HCT116 (cell line): Measurements from ENCODE around the gene CD84. TPM values are rescaled to one million over a fixed set of nuclear protein-coding genes. Genes with fewer than 3 reads are reported as not detected.

Experiments
- ATAC-seq: fragments of 200-7000 bp; cut with Tn5 transposase; 2 replicates; pipeline ENCODE4 v1.9.1; 2020; ENCODE audit warnings: mild to moderate bottlenecking, moderate library complexity
- BruUV-seq: library from RNA; stranded (reverse); fragments of 400-500 nt; replicated peaks from 2 replicates; lab custom pipeline; 2021; lab: Mats Ljungman, UMichigan
- CTCF ChIA-PET: fragments of 300-600 bp; sonication (Branson Sonifier 250); formaldehyde crosslinking; loops from one replicate; lab custom pipeline; 2021; ENCODE audit warnings: antibody characterized with exemption; lab: Charles Lee
- POLR2A ChIA-PET: fragments of 300-600, 350-600 bp; sonication (Branson Sonifier 250); formaldehyde crosslinking; loops from one replicate; lab custom pipeline; 2021; ENCODE audit warnings: antibody characterized with exemption; lab: Charles Lee
- RAD21 ChIA-PET, 2 experiments: fragments of 300-600 bp; sonication (Branson Sonifier 250); formaldehyde crosslinking; loops; one replicate each; lab custom pipeline; 2023; ENCODE audit warnings: low total read pairs in 2 of 2; ENCODE audit not compliant: uncharacterized antibody in 2 of 2, unreplicated experiment in 2 of 2, low non-redundant PET in 1 of 2; lab: Charles Lee
- DNase-seq: peaks from one replicate; pipeline ENCODE4 v3.0.0-alpha.2; 2010; ENCODE audit warnings: low read depth, low spot score
- H2AFZ ChIP-seq: fragments of 200-600 bp; shearing (Covaris generic), sonication (generic); 2 replicates; pipeline ENCODE4 v1.6.1; 2017; ENCODE audit warnings: low read depth, mixed run types, mixed read lengths, antibody characterized with exemption, low read length; ENCODE audit not compliant: poor library complexity, severe bottlenecking
- H3K27ac ChIP-seq: 2 replicates; pipeline ENCODE4 v1.5.1; 2012; ENCODE audit warnings: low read depth, low read length
- H3K27me3 ChIP-seq: fragments of 200-600 bp; sonication (generic); 2 replicates; pipeline ENCODE4 v1.6.1; 2016; ENCODE audit warnings: mixed run types, low read length, mixed read lengths; ENCODE audit not compliant: insufficient read depth
- H3K36me3 ChIP-seq, 2 experiments: fragments of 200-500 bp in 1 of 2; fragments of 200-600 bp in 1 of 2; sonication (Bioruptor generic) in 1 of 2; sonication (generic) in 1 of 2; 2 replicates each; pipeline versions ENCODE4 v1.5.1 to v1.6.1; 2014 to 2016; ENCODE audit warnings: low read length in 2 of 2, inconsistent platforms in 1 of 2, mixed read lengths in 1 of 2, mixed run types in 1 of 2; ENCODE audit not compliant: insufficient read depth in 2 of 2, control insufficient read depth in 1 of 2
- H3K4me1 ChIP-seq, 2 experiments: fragments of 200-600 bp in 1 of 2; sonication (generic) in 1 of 2; 2 replicates each; pipeline versions ENCODE4 v1.5.1 to v1.6.1; 2012 to 2017; ENCODE audit warnings: low read length in 2 of 2, inconsistent platforms in 1 of 2, mild to moderate bottlenecking in 1 of 2, mixed read lengths in 1 of 2, mixed run types in 1 of 2, moderate library complexity in 1 of 2; ENCODE audit not compliant: insufficient read depth in 2 of 2, control insufficient read depth in 1 of 2
- H3K4me2 ChIP-seq: fragments of 200-600 bp; sonication (generic); 2 replicates; pipeline ENCODE4 v1.6.1; 2017; ENCODE audit warnings: mixed run types, low read length, mixed read lengths
- H3K4me3 ChIP-seq, 2 experiments: fragments of 200-600 bp in 1 of 2; sonication (generic) in 1 of 2; replicated peaks in 1 of 2; 2 replicates each; pipeline ENCODE4 v1.5.1; 2011 to 2016; ENCODE audit warnings: low read length in 2 of 2, control low read depth in 1 of 2, low read depth in 1 of 2, mild to moderate bottlenecking in 1 of 2, mixed read lengths in 1 of 2, mixed run types in 1 of 2
- H3K79me2 ChIP-seq: fragments of 200-600 bp; sonication (generic); 2 replicates; pipeline ENCODE4 v1.6.1; 2017; ENCODE audit warnings: mild to moderate bottlenecking, mixed run types, low read length, moderate library complexity, mixed read lengths; ENCODE audit not compliant: insufficient read depth
- H3K9ac ChIP-seq: fragments of 200-600 bp; sonication (generic); 2 replicates; pipeline ENCODE4 v1.6.1; 2016; ENCODE audit warnings: low read length, mixed read lengths
- H3K9me2 ChIP-seq: fragments of 200-600 bp; sonication (generic), shearing (Covaris generic); 2 replicates; pipeline ENCODE4 v1.6.1; 2017; ENCODE audit warnings: mixed run types, mild to moderate bottlenecking, moderate library complexity; ENCODE audit not compliant: insufficient read depth
- H3K9me3 ChIP-seq, 2 experiments: fragments of 200-500 bp in 1 of 2; fragments of 200-600 bp in 1 of 2; sonication (Bioruptor generic) in 1 of 2; sonication (generic) in 1 of 2; 2 replicates each; pipeline ENCODE4 v1.6.1; 2014 to 2017; ENCODE audit warnings: low read length in 2 of 2, mixed read lengths in 2 of 2, inconsistent platforms in 1 of 2, low read depth in 1 of 2, mild to moderate bottlenecking in 1 of 2, mixed run types in 1 of 2, moderate library complexity in 1 of 2; ENCODE audit not compliant: control insufficient read depth in 1 of 2, insufficient read depth in 1 of 2
- H4K20me1 ChIP-seq: fragments of 200-600 bp; sonication (generic), shearing (Covaris generic); 2 replicates; pipeline ENCODE4 v1.6.1; 2017; ENCODE audit warnings: mixed run types, mild to moderate bottlenecking, moderate library complexity; ENCODE audit not compliant: insufficient read depth
- CBX3 ChIP-seq: IDR thresholded peaks from 2 replicates; pipeline ENCODE4 v1.6.1; 2012; ENCODE audit warnings: low read depth
- CEBPB ChIP-seq: IDR thresholded peaks from 2 replicates; pipeline ENCODE4 v1.6.1; 2012; ENCODE audit warnings: low read depth
- EGR1 ChIP-seq: IDR thresholded peaks from 2 replicates; pipeline ENCODE4 v1.6.1; 2012; ENCODE audit warnings: low read depth
- ELF1 ChIP-seq: IDR thresholded peaks from 2 replicates; pipeline ENCODE4 v1.6.1; 2012; ENCODE audit warnings: low read depth, borderline replicate concordance
- EZH2 ChIP-seq: fragments of 200-600 bp; sonication (generic); IDR thresholded peaks from 2 replicates; pipeline ENCODE4 v1.6.1; 2017; ENCODE audit warnings: antibody characterized with exemption, mixed run types
- EZH2phosphoT487 ChIP-seq: fragments of 200-600 bp; IDR thresholded peaks from 2 replicates; pipeline ENCODE4 v1.6.1; 2018; ENCODE audit warnings: antibody characterized with exemption, borderline replicate concordance
- FOSL1 ChIP-seq: IDR thresholded peaks from 2 replicates; pipeline ENCODE4 v1.6.1; 2012; ENCODE audit warnings: low read depth
- JUND ChIP-seq: IDR thresholded peaks from 2 replicates; pipeline ENCODE4 v1.6.1; 2012
- POLR2A ChIP-seq: IDR thresholded peaks from 2 replicates; pipeline ENCODE4 v1.7.0; 2011; ENCODE audit warnings: borderline replicate concordance; ENCODE audit not compliant: insufficient read depth, insufficient read length; ENCODE audit errors: extremely low read depth
- POLR2AphosphoS5 ChIP-seq: IDR thresholded peaks from 2 replicates; pipeline ENCODE4 v1.6.1; 2011; ENCODE audit warnings: mild to moderate bottlenecking, low read depth, low read length, moderate library complexity
- RAD21 ChIP-seq: IDR thresholded peaks from 2 replicates; pipeline ENCODE4 v1.6.1; 2012; ENCODE audit warnings: low read depth, mild to moderate bottlenecking
- SP1 ChIP-seq: IDR thresholded peaks from 2 replicates; pipeline ENCODE4 v1.6.1; 2012; ENCODE audit warnings: low read depth
- SRF ChIP-seq: IDR thresholded peaks from 2 replicates; pipeline ENCODE4 v1.6.1; 2012; ENCODE audit warnings: low read depth
- TCF7L2 ChIP-seq: IDR thresholded peaks from 2 replicates; pipeline ENCODE4 v1.7.0; 2011; ENCODE audit warnings: borderline replicate concordance, inconsistent platforms; ENCODE audit not compliant: insufficient read depth, insufficient read length; ENCODE audit errors: extremely low read depth
- YY1 ChIP-seq: IDR thresholded peaks from 2 replicates; pipeline ENCODE4 v1.6.1; 2011; ENCODE audit warnings: low read length, low read depth, moderate library complexity, mild to moderate bottlenecking; ENCODE audit not compliant: insufficient replicate concordance; ENCODE audit errors: extremely low read depth
- ZFX ChIP-seq: fragments of 450-650 bp; IDR thresholded peaks from 2 replicates; pipeline ENCODE4 v1.6.1; 2017
- ZNF274 ChIP-seq: fragments of 200-500 bp; sonication (Bioruptor generic); IDR thresholded peaks from 2 replicates; pipeline ENCODE4 v1.6.1; 2014; ENCODE audit warnings: mild to moderate bottlenecking, low read depth, low read length, inconsistent platforms
- intact Hi-C: fragments of 100-400 bp; cut with micrococcal nuclease; formaldehyde crosslinking; loops from 2 replicates; pipeline ENCODE4 v1.10.0; 2022
- total RNA-seq: library from RNA; stranded (reverse); gene quantifications from one replicate; pipeline ENCODE4 v1.2.1, GENCODE V29; 2021; ENCODE audit not compliant: unreplicated experiment
- TF ChIP-seq, protein P1 (sequence below), 3 experiments: fragments of 200-600 bp in 1 of 3; sonication (generic) in 1 of 3; IDR thresholded peaks in 2 of 3; conservative IDR thresholded peaks in 1 of 3; 2 replicates each; pipeline ENCODE4 v1.5.1; 2012 to 2017; ENCODE audit warnings: low read depth in 2 of 3, low read length in 2 of 3, antibody characterized with exemption in 1 of 3, borderline replicate concordance in 1 of 3, control low read depth in 1 of 3, mild to moderate bottlenecking in 1 of 3, mixed read lengths in 1 of 3, mixed run types in 1 of 3, moderate library complexity in 1 of 3; ENCODE audit not compliant: insufficient read depth in 1 of 3
- TF ChIP-seq, protein P2 (sequence below): IDR thresholded peaks from 2 replicates; pipeline ENCODE4 v1.6.1; 2012
- TF ChIP-seq, protein P3 (sequence below): IDR thresholded peaks from 2 replicates; pipeline ENCODE4 v1.6.1; 2012; ENCODE audit warnings: low read depth

CD84 gene
- total RNA-seq, 1 experiment from 2014 or later: 0.02 TPM

GRCh38 chr1:160541622-160542302 is 37.5 kb downstream of the CD84 start:
- H3K27me3 ChIP-seq: no peaks in the 10 kb centered on the region
- no TSS peak for BruUV-seq
- H2AFZ ChIP-seq: no peak overlapping the region
- no peaks in the 10 kb centered on the region; a peak in 1 of 4 replicates for H3K4me1 ChIP-seq
- ATAC-seq (no peak), DNase-seq (no peak)
- POLR2A ChIA-PET: no interaction called here
- no peak overlapping the region for H3K9ac ChIP-seq
- CTCF ChIA-PET: no interaction called here
- no peak overlapping the region for H3K4me3 ChIP-seq
- RAD21 ChIA-PET: no interaction called here
- H3K4me2 ChIP-seq: no peak overlapping the region
- no peak overlapping the region for H3K27ac ChIP-seq
- H4K20me1 ChIP-seq: no peaks in the 10 kb centered on the region
- no peaks in the 10 kb centered on the region for H3K9me3 ChIP-seq
- H3K36me3 ChIP-seq: no peaks in the 10 kb centered on the region
- H3K79me2 ChIP-seq: no peaks in the 10 kb centered on the region
- TF ChIP-seq SP1: no peak
- TF ChIP-seq CBX3: no peak
- no peak for TF ChIP-seq CEBPB
- TF ChIP-seq, protein P1, sequence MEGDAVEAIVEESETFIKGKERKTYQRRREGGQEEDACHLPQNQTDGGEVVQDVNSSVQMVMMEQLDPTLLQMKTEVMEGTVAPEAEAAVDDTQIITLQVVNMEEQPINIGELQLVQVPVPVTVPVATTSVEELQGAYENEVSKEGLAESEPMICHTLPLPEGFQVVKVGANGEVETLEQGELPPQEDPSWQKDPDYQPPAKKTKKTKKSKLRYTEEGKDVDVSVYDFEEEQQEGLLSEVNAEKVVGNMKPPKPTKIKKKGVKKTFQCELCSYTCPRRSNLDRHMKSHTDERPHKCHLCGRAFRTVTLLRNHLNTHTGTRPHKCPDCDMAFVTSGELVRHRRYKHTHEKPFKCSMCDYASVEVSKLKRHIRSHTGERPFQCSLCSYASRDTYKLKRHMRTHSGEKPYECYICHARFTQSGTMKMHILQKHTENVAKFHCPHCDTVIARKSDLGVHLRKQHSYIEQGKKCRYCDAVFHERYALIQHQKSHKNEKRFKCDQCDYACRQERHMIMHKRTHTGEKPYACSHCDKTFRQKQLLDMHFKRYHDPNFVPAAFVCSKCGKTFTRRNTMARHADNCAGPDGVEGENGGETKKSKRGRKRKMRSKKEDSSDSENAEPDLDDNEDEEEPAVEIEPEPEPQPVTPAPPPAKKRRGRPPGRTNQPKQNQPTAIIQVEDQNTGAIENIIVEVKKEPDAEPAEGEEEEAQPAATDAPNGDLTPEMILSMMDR (IDR thresholded peaks at IDR 0.05 in 2 of 3, conservative IDR thresholded peaks at IDR 0.05 in 1 of 3; ENCODE audit: borderline replicate concordance in 1 of 3, insufficient read depth in 1 of 3, low read depth in 2 of 3, low read length in 2 of 3): no peak
- TF ChIP-seq, protein P2, sequence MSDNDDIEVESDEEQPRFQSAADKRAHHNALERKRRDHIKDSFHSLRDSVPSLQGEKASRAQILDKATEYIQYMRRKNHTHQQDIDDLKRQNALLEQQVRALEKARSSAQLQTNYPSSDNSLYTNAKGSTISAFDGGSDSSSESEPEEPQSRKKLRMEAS: no peak
- TF ChIP-seq JUND: no peak
- TF ChIP-seq TCF7L2: no peak
- no peak for TF ChIP-seq SRF
- no peak for TF ChIP-seq POLR2A
- no peak for TF ChIP-seq RAD21
- no peak for TF ChIP-seq EGR1
- no peak for TF ChIP-seq EZH2
- TF ChIP-seq, protein P3, sequence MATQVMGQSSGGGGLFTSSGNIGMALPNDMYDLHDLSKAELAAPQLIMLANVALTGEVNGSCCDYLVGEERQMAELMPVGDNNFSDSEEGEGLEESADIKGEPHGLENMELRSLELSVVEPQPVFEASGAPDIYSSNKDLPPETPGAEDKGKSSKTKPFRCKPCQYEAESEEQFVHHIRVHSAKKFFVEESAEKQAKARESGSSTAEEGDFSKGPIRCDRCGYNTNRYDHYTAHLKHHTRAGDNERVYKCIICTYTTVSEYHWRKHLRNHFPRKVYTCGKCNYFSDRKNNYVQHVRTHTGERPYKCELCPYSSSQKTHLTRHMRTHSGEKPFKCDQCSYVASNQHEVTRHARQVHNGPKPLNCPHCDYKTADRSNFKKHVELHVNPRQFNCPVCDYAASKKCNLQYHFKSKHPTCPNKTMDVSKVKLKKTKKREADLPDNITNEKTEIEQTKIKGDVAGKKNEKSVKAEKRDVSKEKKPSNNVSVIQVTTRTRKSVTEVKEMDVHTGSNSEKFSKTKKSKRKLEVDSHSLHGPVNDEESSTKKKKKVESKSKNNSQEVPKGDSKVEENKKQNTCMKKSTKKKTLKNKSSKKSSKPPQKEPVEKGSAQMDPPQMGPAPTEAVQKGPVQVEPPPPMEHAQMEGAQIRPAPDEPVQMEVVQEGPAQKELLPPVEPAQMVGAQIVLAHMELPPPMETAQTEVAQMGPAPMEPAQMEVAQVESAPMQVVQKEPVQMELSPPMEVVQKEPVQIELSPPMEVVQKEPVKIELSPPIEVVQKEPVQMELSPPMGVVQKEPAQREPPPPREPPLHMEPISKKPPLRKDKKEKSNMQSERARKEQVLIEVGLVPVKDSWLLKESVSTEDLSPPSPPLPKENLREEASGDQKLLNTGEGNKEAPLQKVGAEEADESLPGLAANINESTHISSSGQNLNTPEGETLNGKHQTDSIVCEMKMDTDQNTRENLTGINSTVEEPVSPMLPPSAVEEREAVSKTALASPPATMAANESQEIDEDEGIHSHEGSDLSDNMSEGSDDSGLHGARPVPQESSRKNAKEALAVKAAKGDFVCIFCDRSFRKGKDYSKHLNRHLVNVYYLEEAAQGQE: no peak
- no peak for TF ChIP-seq YY1
- TF ChIP-seq EZH2phosphoT487: no peak
- TF ChIP-seq ZFX: no peak
- TF ChIP-seq ELF1: no peak
- TF ChIP-seq POLR2AphosphoS5: no peak
- no peak for TF ChIP-seq ZNF274
- TF ChIP-seq FOSL1: no peak
- intact Hi-C loops: no loop called here
- no peaks in the 10 kb centered on the region for H3K9me2 ChIP-seq
